K562 (cell line): ENCODE data around the gene DPF1. TPM values are rescaled to one million over a fixed set of nuclear protein-coding genes. Genes with fewer than 3 reads are reported as not detected.

Experiments
- BCOR ChIP-seq: fragments of 450-650 bp; IDR thresholded peaks from 2 replicates; pipeline ENCODE4 v1.6.1; 2016
- GATAD2B ChIP-seq: fragments of 450-650 bp; IDR thresholded peaks from 2 replicates; pipeline ENCODE4 v1.6.1; 2017; ENCODE audit warnings: mild to moderate bottlenecking, borderline replicate concordance
- PBX2 ChIP-seq, 2 experiments: IDR thresholded peaks in 1 of 2; conservative IDR thresholded peaks in 1 of 2; 2 replicates each; pipeline ENCODE4 v1.6.1; 2016; ENCODE audit warnings: low read depth in 2 of 2, mild to moderate bottlenecking in 1 of 2, missing compliant biosample characterization in 1 of 2, missing genetic modification characterization in 1 of 2, moderate library complexity in 1 of 2
- PHB2 ChIP-seq: fragments of 450-650 bp; IDR thresholded peaks from 2 replicates; pipeline ENCODE4 v1.6.1; 2017; ENCODE audit warnings: low read depth
- PYGO2 ChIP-seq: fragments of 450-650 bp; IDR thresholded peaks from 2 replicates; pipeline ENCODE4 v1.6.1; 2016; ENCODE audit warnings: mild to moderate bottlenecking, missing genetic modification characterization, moderate library complexity, missing compliant biosample characterization
- ZNF318 ChIP-seq, 2 experiments: fragments of 450-650 bp; IDR thresholded peaks; 2 replicates each; pipeline ENCODE4 v1.6.1; 2016; ENCODE audit warnings: mild to moderate bottlenecking in 2 of 2, borderline replicate concordance in 1 of 2, low read depth in 1 of 2, moderate library complexity in 1 of 2
- ZNF583 ChIP-seq: fragments of 250-450 bp; sonication (Bioruptor Pico); IDR thresholded peaks from 2 replicates; pipeline ENCODE4 v1.4.0; 2020
- polyA plus RNA-seq, 8 experiments: library from polyadenylated mRNA; depleted of rRNA in 4 of 8; stranded (reverse) in 5 of 8; unstranded in 3 of 8; fragments of >200 nt; fragmentation: Nextera tagmentation in 2 of 8; fragmentation: Illumina TruSeq in 1 of 8; extraction: Ambion mirVana in 2 of 8; extraction: Trizol in 1 of 8; gene quantifications; 2 replicates each; pipeline versions ENCODE4 v1.2.1 to v1.2.3, GENCODE V29; 2011 to 2014; ENCODE audit warnings: inconsistent platforms in 1 of 8, missing spikeins in 1 of 8
- total RNA-seq, 7 experiments: library from RNA; depleted of rRNA in 6 of 7; stranded (reverse); fragments of >200 nt in 6 of 7; fragmentation: Illumina TruSeq in 2 of 7; extraction: Trizol in 2 of 7; gene quantifications; 2 replicates each; pipeline versions ENCODE4 v1.2.1 to v1.2.3, GENCODE V29; 2011 to 2021; ENCODE audit warnings: low replicate concordance in 1 of 7

Gene DPF1
- total and polyA plus RNA-seq, 9 of the 15 experiments (the other 6 are each of a cell fraction or from before 2014, with no cell fraction given), result 0.10 to 5.7 (median 3.1) TPM

- TF ChIP-seq PHB2, result no peak
- no peak for TF ChIP-seq GATAD2B
- no peak for TF ChIP-seq PBX2 (CRISPR knock-in tag; IDR thresholded peaks at IDR 0.05; ENCODE audit: low read depth)
- TF ChIP-seq PBX2 (tag; conservative IDR thresholded peaks at IDR 0.05; ENCODE audit: low read depth), result no peak
- no peak for TF ChIP-seq PYGO2 (tag)
- no peak for TF ChIP-seq ZNF318 (IDR thresholded peaks at IDR 0.05; ENCODE audit: borderline replicate concordance in 1 of 2, low read depth in 1 of 2)
- peak; percentile 47; the same call in 1 of the 2 replicates for TF ChIP-seq BCOR
- no peak for TF ChIP-seq ZNF583 (CRISPR knock-in tag)
Measured at GRCh38 chr19:38247126-38247525, 23.1 kb upstream of the DPF1 start (continued).
